Fibroblast of lung (primary cell): ENCODE data around the gene ATP8B2. TPM values are rescaled to one million over a fixed set of nuclear protein-coding genes. Genes with fewer than 3 reads are reported as not detected.

Experiments used
- DNase-seq, 2 donors: peaks; one replicate each; pipeline versions ENCODE4 v3.0.0 to v3.0.0-alpha.2; 2010; ENCODE audit warnings: low read depth in 2 of 2
- H2AFZ ChIP-seq: 2 replicates; pipeline ENCODE4 v1.5.1; 2012; ENCODE audit warnings: low read length, control low read depth, inconsistent platforms
- H3K27ac ChIP-seq: 2 replicates; pipeline ENCODE4 v1.5.1; 2011; ENCODE audit warnings: low read length, control low read depth; ENCODE audit not compliant: insufficient read depth
- H3K27me3 ChIP-seq: 2 replicates; pipeline ENCODE4 v1.5.1; 2011; ENCODE audit warnings: mild to moderate bottlenecking, low read length; ENCODE audit not compliant: control insufficient read depth, insufficient read depth
- H3K36me3 ChIP-seq: 2 replicates; pipeline ENCODE4 v1.5.1; 2011; ENCODE audit warnings: low read length; ENCODE audit not compliant: control insufficient read depth, insufficient read depth
- H3K4me1 ChIP-seq: 2 replicates; pipeline ENCODE4 v1.5.1; 2011; ENCODE audit warnings: low read length; ENCODE audit not compliant: control insufficient read depth, insufficient read depth; ENCODE audit errors: extremely low read depth
- H3K4me2 ChIP-seq: 2 replicates; pipeline ENCODE4 v1.5.1; 2011; ENCODE audit warnings: low read length, control low read depth; ENCODE audit not compliant: insufficient read depth; ENCODE audit errors: extremely low read depth
- H3K4me3 ChIP-seq, 4 experiments: fragments of 200-600 bp in 1 of 4; sonication (generic) in 1 of 4; replicated peaks in 1 of 4; 2 replicates each; pipeline ENCODE4 v1.5.1; 2011 to 2016; ENCODE audit warnings: low read length in 4 of 4, low read depth in 3 of 4, mild to moderate bottlenecking in 3 of 4, control low read depth in 2 of 4, inconsistent platforms in 1 of 4, mixed read lengths in 1 of 4; ENCODE audit not compliant: insufficient read depth in 1 of 4; ENCODE audit errors: control extremely low read depth in 1 of 4
- H3K79me2 ChIP-seq: 2 replicates; pipeline ENCODE4 v1.5.1; 2012; ENCODE audit warnings: mild to moderate bottlenecking, low read length, inconsistent platforms; ENCODE audit not compliant: control insufficient read depth, insufficient read depth
- H3K9ac ChIP-seq: 2 replicates; pipeline ENCODE4 v1.5.1; 2011; ENCODE audit warnings: mild to moderate bottlenecking, low read length, control low read depth; ENCODE audit not compliant: insufficient read depth
- H3K9me3 ChIP-seq: 2 replicates; pipeline ENCODE4 v1.5.1; 2012; ENCODE audit warnings: low read depth, low read length; ENCODE audit not compliant: control insufficient read depth, insufficient read depth
- H4K20me1 ChIP-seq: 2 replicates; pipeline ENCODE4 v1.5.1; 2011; ENCODE audit warnings: low read length; ENCODE audit not compliant: control insufficient read depth, insufficient read depth; ENCODE audit errors: extremely low read depth
- EZH2 ChIP-seq: IDR thresholded peaks from 2 replicates; pipeline ENCODE4 v1.5.1; 2012; ENCODE audit warnings: low read length, control low read depth, mild to moderate bottlenecking; ENCODE audit errors: missing control alignments
- polyA plus RNA-seq, 2 donors: library from polyadenylated mRNA; depleted of rRNA in 1 of 2; stranded (reverse) in 1 of 2; unstranded in 1 of 2; fragments of >200 nt; gene quantifications; 2 replicates each; pipeline ENCODE4 v1.2.1, GENCODE V29; 2011 to 2012; ENCODE audit warnings: missing spikeins in 1 of 2
- total RNA-seq: library from RNA; depleted of rRNA; stranded (reverse); fragments of >200 nt; gene quantifications from 2 replicates; pipeline ENCODE4 v1.2.1, GENCODE V29; 2014
- TF ChIP-seq, protein P1 (sequence below), 2 donors: IDR thresholded peaks in 1 of 2; conservative IDR thresholded peaks in 1 of 2; 1 replicate in 1 of 2; 2 replicates in 1 of 2; pipeline ENCODE4 v1.5.1; 2011 to 2012; ENCODE audit warnings: low read length in 2 of 2, control low read depth in 1 of 2, inconsistent platforms in 1 of 2, low read depth in 1 of 2, mild to moderate bottlenecking in 1 of 2

The ATP8B2 gene
- total and polyA plus RNA-seq, 2 donors (not counting 1 experiment from before 2014, with no cell fraction given) = 101 to 205 TPM

DNA sequence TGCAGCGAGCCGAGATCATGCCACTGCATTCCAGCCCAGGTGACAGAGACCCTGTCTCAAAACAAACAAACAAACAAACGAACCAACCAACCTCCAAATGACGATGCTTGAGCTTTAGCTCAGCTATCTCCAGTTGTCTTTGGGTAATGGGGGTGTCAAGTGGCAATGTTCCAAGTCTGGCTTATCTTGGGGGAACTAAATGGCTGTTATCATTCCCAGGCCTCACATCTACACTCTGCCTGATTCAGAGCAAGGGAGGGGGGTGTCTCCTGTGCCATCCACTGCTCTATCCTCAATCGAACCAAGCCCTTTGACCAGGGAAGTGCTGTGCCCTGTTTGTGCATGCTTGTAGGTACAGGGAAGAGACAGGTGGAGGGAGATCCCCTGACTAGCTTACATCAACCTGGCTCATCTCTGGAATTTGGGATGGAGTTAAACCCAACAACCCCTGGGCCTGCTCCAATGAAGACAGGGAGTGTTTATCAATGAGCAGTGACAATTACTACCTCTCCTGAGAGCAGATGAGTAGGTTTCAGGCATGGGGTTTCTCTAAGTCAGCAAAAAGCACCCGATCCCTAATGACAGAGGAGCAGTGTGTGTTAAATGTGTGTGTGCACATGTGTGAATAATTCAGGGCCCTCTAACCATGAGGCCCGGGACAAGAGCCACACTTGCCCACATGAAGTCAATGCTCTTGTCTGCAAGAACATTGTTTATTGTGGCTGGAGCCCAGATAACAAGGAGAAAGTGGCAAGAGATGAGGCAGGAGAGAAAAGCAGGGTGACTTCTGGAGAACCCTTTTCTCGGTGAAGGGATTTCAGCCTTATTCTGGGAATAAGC lies 59.5 kb downstream of the ATP8B2 start:
- Histone ChIP-seq H3K27me3 (peaks cover 8% of the 10 kb centered on the region), H3K36me3 (no peaks in the 10 kb centered on the region), H3K4me3 (no peak overlapping the region), H3K4me1 (no peaks in the 10 kb centered on the region), H3K9ac (no peak overlapping the region), H4K20me1 (no peaks in the 10 kb centered on the region), H3K4me2 (no peak overlapping the region), H3K9me3 (no peaks in the 10 kb centered on the region), H3K27ac (no peak overlapping the region), H2AFZ (no peak overlapping the region), H3K79me2 (no peaks in the 10 kb centered on the region)
- no peak for DNase-seq
- TF ChIP-seq, protein P1, sequence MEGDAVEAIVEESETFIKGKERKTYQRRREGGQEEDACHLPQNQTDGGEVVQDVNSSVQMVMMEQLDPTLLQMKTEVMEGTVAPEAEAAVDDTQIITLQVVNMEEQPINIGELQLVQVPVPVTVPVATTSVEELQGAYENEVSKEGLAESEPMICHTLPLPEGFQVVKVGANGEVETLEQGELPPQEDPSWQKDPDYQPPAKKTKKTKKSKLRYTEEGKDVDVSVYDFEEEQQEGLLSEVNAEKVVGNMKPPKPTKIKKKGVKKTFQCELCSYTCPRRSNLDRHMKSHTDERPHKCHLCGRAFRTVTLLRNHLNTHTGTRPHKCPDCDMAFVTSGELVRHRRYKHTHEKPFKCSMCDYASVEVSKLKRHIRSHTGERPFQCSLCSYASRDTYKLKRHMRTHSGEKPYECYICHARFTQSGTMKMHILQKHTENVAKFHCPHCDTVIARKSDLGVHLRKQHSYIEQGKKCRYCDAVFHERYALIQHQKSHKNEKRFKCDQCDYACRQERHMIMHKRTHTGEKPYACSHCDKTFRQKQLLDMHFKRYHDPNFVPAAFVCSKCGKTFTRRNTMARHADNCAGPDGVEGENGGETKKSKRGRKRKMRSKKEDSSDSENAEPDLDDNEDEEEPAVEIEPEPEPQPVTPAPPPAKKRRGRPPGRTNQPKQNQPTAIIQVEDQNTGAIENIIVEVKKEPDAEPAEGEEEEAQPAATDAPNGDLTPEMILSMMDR (conservative IDR thresholded peaks at IDR 0.05 in 1 of 2, IDR thresholded peaks at IDR 0.05 in 1 of 2; ENCODE audit: low read depth in 1 of 2, low read length in 2 of 2) = no peak
- no peak for TF ChIP-seq EZH2

- Histone ChIP-seq H3K4me3 (no peak overlapping the region), H3K9ac (no peak overlapping the region), H3K9me3 (no peaks in the 10 kb centered on the region), H3K4me1 (no peaks in the 10 kb centered on the region), H3K4me2 (no peak overlapping the region), H3K79me2 (no peaks in the 10 kb centered on the region), H4K20me1 (no peaks in the 10 kb centered on the region), H3K36me3 (no peaks in the 10 kb centered on the region), H2AFZ (no peak overlapping the region), H3K27me3 (peaks cover 8% of the 10 kb centered on the region), H3K27ac (no peak overlapping the region)
- TF ChIP-seq, protein P1 (conservative IDR thresholded peaks at IDR 0.05 in 1 of 2, IDR thresholded peaks at IDR 0.05 in 1 of 2; ENCODE audit: low read depth in 1 of 2, low read length in 2 of 2) = no peak
- no peak for TF ChIP-seq EZH2
- DNase-seq = no peak
Observed at GRCh38 chr1:154386643-154387352, 61.5 kb downstream of the ATP8B2 start.

DNA sequence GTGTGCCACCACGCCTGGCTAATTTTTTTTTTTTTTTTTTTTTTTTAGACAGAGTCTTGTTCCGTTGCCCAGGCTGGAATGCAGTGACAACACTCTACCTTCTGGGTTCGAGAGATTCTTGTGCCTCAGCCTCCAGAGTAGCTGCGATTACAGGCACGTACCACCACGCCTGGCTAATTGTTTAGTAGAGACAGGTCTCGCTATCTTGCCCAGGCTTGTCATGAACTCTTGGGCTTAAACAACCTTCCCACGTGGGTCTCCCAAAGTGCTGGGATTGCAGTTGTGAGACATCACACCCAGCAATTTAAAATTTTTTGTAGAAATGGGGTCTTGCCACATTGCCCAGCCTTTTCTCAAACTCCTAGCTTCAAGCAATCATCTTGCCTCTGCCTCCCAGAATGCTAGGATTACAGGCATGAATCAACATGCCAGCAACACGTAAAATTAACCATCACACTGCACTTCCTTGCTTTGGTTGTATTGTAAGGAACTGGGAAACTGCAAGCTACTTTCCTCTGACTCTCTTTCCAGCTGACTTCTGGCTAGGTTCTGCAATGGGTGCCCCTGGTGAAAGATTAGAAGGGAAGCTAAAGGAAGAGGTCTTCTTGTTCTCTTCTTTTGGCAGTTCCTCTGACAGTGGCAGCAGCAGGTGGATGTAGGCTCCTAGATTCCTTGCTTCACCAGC lies 65.9 kb downstream of the ATP8B2 start:
- H2AFZ ChIP-seq = no peak overlapping the region
- H3K4me3 ChIP-seq = no peak overlapping the region
- no peak overlapping the region for H3K9ac ChIP-seq
- TF ChIP-seq, protein P1 (conservative IDR thresholded peaks at IDR 0.05 in 1 of 2, IDR thresholded peaks at IDR 0.05 in 1 of 2; ENCODE audit: low read depth in 1 of 2, low read length in 2 of 2) = no peak
- no peak for TF ChIP-seq EZH2
- H3K4me1 ChIP-seq = no peaks in the 10 kb centered on the region
- H4K20me1 ChIP-seq = no peaks in the 10 kb centered on the region
- no peaks in the 10 kb centered on the region for H3K79me2 ChIP-seq
- no peaks in the 10 kb centered on the region for H3K36me3 ChIP-seq
- peaks cover 5% of the 10 kb centered on the region for H3K27me3 ChIP-seq
- H3K9me3 ChIP-seq = no peaks in the 10 kb centered on the region
- no peak for DNase-seq
- H3K4me2 ChIP-seq = no peak overlapping the region
- no peak overlapping the region for H3K27ac ChIP-seq
